Activated T-helper 1 cell treated with Interleukin-2 at 50 U/mL for 16 hours (primary cell): ENCODE data around the gene EFCAB8.

Experiments
- DNase-seq: peaks from one replicate; pipeline ENCODE4 v3.0.0-alpha.2; 2020; ENCODE audit warnings: low read depth

Gene EFCAB8

DNA sequence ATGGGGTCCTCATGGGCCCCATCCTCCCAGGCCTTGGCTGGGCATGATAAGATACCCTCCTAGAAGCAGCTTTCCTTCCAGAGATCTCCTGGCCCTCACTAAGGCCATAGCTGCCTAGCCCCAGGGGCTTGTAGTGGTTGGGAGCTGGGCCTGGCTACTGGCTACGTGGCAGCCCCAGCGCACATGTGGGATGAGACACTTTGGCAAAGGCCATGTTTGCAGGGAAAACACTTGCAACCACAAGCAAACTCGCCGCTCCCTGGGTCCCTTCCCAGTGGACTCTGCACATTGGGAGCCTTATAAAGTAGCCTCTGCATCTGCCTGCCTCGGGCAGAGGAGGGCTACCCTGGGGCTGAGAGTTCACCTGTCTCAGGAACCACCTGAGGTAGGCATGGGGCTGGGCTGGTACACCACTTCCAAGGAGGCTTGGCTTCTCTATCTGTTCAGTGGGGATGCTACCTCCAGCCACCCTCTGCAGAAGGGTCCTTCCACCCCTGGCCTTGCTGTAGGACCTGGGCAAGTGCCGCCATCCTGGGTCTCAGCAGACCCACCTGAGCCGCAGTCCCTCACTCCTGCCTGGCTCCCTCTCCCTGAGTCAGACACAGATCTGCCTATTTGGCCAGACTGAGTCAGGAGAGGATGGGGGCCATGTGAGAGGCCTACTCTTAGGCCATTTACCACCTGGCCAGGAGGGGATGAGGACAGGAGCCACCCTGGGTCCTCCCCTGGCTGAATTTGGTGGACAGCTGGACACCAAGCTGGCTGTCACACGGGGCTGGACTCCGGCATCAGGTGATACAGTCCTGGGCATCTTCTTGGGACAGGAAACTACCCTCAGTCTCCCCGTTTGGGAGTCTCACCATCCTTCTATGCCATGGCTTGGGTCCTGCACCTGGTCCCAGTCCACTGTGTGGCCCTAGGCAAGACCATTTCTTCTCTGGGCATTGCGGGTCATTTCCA is 148.9 kb downstream of the EFCAB8 start, which contains the start of gene BPIFB2:
Gene BPIFB2 (plus strand): TSS at position 329 of the 960 bp plus-strand sequence. CDS start 871 bp downstream, outside the sequence.
- no peak for DNase-seq

DNA sequence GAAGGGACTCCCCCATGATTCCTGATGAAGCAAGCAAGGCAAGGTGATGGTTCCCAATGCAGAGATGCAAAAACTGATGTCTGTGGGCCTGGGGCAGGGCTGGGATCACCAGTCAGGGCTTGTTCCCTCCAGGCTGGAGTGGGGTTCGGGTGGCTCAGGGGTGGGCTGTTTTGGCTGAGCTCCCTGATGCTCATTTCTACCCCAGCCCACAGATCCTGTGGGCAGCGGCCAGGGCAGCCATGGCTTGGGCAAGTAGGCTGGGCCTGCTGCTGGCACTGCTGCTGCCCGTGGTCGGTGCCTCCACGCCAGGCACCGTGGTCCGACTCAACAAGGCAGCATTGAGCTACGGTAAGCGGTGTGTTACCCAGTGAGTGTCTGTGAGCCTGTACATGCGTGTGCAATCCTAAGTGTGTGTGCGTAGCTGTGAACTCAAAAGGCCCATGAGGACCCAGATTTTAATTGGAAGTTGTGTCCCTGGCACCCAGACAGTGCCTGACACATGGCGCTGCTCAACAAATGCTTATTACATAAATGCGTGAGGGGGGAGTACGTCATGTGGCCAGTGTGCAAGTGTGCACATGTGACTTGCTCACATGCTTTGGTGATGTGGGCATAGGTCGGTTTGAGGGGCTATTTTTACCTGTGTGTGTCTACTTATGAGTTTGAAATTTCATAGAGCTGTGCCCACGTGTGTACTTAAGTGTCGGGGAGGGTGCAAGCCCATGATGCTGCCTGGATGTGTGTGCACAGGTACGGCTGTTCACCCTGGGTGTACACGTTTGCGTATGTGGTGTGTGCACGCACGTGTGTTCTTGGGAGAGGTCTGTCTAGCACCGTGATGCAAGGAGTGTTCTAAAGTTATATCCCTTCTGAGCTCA is 149.9 kb downstream of the EFCAB8 start:
- no peak for DNase-seq

DNA sequence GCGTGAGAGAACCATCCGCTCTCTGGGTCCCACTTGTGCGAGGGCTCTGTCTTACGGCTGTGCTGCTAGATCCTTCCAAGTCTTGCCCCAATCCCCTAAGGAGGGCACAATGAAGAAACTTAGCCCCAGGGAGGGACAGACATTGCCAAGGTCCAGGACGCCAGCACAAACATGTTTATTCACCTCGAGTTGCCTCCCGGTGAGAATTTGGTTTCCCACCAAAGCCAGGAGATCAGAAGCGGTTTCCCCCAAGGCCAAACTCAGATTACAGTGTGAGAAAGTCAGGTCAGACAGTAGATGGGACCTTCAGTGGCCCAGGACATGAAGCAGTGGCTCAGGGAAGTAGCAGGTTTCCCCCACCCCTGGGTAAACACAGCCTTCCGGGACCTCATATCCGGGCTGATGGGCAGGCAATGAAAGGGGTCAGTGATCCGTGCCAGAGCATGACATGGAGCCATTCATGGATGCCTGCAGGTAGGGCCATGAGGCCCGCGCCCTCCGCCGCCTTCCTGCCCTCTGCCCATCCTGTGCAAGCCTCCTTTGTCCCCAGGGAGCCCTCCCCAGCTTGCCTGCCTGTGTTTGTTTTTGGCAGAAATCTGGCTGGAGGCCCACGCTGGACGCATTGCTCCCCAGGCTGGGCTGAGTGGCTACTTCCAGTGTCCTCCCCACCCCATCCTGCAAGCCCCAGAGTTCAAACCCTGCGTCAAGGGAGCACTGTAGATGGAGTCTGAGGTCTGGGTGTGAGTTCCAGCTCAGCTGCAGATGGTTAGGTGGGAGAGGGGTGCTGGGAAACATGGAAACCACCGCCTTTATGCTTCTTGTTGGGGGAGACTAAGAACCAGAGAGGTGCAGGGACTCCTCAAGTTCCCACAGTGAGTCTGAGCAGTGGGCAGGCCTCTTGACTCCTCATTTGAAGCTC is 150.8 kb downstream of the EFCAB8 start:
- DNase-seq, result no peak

DNA sequence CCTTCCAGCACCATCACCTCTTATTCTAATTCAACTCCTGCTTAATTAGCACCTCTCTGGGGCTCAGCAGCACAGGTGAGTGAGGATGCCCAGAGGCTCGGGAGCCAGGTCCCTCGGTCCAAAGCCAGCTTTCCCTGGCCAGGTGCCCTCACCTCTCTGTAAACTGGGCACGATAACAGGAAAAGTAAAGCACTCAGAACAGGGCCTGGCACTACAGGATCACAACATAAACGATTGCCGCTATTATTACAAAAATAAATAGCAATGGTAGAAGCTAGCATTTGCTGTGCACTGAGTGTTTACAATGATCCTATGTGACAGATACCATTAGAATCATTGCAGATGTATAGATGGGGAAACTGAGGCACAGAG is 151.4 kb downstream of the EFCAB8 start:
- DNase-seq, result no peak

DNA sequence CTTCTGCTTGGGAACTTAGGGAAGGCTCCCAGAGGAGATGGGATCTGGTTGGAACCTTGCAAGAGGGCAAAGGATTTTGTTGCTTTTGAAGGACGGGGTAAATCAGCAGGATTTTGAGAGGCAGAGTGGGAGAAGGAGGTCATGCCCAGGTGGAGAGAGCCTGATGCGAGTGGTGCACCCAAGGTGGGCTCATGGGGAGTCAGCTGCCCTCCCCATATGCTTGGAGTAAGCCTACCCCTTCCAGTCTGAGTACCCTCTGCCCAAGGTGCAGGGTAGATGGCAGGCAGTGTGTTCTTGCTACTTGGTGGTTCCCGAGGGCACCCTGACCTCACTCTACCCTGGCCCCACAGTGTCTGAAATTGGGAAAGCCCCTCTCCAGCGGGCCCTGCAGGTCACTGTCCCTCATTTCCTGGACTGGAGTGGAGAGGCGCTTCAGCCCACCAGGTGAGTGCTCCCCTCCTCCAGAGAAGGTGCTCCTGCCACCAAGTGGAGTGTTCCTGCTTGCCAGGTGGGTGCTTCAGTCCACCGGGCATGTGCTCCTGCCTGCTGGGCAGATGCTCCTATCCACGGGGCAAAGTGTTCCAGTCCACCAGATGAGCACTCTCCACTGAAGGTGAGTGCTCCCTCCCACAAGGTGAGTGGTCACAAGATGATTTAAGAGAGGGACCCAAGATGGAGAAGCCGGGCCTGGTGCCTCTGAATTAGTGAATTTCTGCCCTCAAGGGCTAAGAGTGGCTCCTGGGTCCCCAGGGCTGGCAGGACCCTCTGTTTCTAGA is 152.1 kb downstream of the EFCAB8 start:
- DNase-seq, result no peak
